Occipital lobe (tissue), 2 donors: ENCODE measurements around the gene CIITA. TPM values are rescaled to one million over a fixed set of nuclear protein-coding genes. Genes with fewer than 3 reads are reported as not detected.
A peak's percentile ranks its signal among the peaks of the same experiment; 100 is the strongest.
"Not testable (repeated sequence)": the region's sequence is repeated elsewhere in the genome, so short reads cannot be mapped to it uniquely, and the experiment has no call there.

ENCODE experiments used
- DNase-seq: peaks from one replicate; lab custom pipeline; 2025; lab: John Stamatoyannopoulos, UW
- total RNA-seq: library from RNA; depleted of rRNA; stranded (reverse); fragments of >200 nt; gene quantifications from one replicate; pipeline ENCODE4 v1.2.3, GENCODE V29; 2014

CIITA gene
- total RNA-seq, 1 donor from 2014 or later = 0.47 TPM

DNA sequence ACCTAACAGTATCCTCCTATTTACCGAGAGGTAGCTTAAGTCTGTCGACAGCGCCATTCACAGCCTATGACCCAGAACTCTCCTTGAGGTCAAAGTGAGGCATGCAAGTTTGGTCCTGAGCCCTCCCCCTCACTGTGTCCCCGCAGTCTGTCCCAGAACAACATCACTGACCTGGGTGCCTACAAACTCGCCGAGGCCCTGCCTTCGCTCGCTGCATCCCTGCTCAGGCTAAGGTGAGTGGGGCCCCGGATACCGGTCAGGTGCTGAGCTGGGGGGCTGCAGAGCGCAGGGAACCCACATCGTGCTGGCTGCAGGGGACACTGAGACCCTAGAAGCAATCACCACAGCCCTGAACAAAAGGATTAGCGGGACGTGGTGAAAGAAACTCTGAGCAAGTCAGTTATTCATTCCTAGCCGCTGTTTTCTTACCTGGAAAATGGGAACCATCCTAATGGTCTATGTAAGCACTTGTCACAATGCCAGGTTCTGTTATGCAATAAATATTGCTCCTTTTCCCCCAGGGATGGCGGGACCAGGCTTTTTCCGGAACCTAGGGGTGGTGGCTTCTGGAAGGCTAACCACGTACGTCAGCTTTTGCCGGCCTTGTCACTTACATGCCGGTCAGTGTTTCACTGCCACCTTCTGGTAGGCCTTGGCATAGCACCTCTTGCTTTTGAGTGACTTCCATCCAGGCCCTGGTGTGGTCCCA is 41.4 kb downstream of the CIITA start:
- DNase-seq = peak; percentile 73

- no peak for DNase-seq
These were observed 42.0 kb downstream of the CIITA start for GRCh38 chr16:10919003-10919351.

DNA sequence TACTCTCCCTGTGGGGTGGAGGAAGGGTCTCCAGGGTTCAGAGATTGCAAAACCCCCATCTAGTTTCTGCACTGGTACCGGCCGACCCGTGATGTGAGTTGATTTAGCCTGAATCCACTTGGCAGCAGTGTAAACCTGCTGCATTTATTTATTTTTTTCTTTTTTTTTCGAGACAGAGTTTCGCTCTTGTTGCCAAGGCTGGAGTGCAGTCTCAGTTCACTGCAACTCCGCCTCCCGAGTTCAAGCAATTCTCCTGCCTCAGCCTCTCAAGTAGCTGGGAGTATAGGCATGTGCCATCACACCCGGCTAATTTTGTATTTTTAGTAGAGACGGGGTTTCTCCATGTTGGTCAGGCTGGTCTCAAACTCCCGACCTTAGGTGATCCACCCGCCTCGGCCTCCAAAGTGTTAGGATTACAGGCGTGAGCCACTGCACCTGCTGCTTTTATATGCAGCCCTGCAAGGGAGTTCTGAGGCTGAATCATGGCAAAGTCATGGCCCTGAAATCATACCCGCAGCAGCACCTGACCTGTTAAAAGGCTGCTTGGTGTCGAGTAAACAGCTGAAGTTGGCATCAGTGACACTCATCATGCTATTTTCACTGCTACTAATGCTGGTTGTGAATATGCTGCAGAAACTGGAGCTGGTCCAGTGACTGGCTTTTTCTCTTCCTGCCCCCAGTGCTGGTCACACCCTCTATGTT is 43.9 kb downstream of the CIITA start:
- DNase-seq = no peak

- no peak for DNase-seq
These were observed 44.7 kb downstream of the CIITA start for GRCh38 chr16:10921536-10922327.

DNA sequence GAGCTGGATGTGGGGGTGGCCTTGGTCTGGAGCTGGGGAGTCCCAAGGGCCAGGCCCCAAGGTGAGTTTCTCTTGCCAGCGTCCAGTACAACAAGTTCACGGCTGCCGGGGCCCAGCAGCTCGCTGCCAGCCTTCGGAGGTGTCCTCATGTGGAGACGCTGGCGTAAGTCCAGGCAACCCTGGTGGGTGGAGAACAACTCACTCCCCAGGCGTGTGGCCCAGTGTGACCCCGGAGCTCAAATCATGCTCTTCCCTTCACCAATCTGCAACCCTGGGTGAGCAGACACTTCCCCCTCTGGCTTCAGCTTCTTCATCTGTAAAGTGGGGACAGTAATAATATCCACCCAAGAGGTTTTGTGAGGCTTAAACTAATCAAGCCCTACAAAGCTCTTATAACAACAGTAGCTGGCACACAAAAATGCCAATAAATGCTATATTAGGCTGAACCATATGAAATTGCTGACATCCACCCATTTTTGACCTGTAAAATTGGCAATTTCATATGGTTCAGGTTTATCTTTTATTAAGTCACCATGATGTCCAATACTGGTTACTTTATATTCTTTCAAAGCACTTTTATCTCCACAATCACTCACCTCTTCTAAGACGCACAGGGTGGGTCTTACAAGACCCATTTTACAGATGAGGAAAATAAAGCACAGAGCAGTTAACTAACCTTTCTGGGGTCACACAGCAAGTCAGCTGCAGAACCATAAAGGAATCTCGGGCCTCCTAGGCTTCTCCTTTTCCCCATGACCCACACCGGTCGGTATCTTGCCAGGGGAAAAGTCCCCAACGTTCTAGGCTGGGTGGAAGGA is 45.5 kb downstream of the CIITA start:
- DNase-seq = no peak

GRCh38 chr16:10923146-10923649 is 46.2 kb downstream of the CIITA start:
- DNase-seq = no peak

DNA sequence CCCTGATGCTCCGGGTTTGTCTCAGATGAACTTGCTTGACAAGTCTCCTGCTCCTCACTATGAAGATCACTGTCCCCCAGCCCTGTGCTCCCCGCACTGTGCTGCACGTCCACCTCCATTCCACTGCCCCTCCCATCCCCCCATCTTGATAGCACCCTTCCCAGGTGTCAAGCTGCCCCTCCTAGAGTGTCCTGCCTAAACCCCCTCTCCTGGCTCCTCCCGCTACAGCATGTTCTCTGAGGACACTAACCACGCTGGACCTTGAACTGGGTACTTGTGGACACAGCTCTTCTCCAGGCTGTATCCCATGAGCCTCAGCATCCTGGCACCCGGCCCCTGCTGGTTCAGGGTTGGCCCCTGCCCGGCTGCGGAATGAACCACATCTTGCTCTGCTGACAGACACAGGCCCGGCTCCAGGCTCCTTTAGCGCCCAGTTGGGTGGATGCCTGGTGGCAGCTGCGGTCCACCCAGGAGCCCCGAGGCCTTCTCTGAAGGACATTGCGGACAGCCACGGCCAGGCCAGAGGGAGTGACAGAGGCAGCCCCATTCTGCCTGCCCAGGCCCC is 46.7 kb downstream of the CIITA start:
- DNase-seq = no peak

GRCh38 chr16:10925285-10925684 is 48.3 kb downstream of the CIITA start:
- not testable (repeated sequence) for DNase-seq

GRCh38 chr16:10926094-10926493 is 49.1 kb downstream of the CIITA start:
- no peak for DNase-seq

GRCh38 chr16:10926867-10927266 is 49.9 kb downstream of the CIITA start:
- DNase-seq = no peak

DNA sequence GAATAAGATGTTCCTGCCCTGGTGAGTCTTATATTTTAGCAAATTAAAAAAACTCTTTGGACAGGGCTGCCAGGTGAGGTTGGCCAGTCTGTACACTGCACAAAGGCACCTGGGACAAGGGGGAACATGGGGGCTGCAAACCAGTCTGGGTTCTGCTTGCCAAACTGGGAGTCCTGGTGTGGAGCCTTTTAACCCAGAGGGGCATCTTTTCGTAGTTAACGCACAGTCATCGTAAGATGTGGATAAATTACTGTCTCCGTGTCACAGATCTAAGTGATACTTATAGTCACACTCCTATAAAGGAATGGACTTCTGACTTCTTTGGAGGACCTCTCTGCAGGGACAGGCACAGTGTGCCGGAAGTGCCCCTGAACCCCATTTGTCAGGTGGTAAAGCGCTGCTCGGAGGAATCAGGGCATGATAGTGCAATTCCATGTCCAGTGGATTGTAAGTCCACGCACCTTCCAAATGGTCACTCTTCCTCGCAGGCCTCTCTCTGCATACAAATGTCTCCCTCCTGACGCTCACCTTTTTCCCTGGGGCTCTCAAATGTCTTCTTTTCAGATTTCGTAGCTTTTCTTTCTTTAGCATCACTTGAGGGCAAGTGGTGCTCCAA is 50.6 kb downstream of the CIITA start:
- DNase-seq = no peak

- DNase-seq = not testable (repeated sequence)
These were observed 52.1 kb downstream of the CIITA start for GRCh38 chr16:10929097-10929496.

DNA sequence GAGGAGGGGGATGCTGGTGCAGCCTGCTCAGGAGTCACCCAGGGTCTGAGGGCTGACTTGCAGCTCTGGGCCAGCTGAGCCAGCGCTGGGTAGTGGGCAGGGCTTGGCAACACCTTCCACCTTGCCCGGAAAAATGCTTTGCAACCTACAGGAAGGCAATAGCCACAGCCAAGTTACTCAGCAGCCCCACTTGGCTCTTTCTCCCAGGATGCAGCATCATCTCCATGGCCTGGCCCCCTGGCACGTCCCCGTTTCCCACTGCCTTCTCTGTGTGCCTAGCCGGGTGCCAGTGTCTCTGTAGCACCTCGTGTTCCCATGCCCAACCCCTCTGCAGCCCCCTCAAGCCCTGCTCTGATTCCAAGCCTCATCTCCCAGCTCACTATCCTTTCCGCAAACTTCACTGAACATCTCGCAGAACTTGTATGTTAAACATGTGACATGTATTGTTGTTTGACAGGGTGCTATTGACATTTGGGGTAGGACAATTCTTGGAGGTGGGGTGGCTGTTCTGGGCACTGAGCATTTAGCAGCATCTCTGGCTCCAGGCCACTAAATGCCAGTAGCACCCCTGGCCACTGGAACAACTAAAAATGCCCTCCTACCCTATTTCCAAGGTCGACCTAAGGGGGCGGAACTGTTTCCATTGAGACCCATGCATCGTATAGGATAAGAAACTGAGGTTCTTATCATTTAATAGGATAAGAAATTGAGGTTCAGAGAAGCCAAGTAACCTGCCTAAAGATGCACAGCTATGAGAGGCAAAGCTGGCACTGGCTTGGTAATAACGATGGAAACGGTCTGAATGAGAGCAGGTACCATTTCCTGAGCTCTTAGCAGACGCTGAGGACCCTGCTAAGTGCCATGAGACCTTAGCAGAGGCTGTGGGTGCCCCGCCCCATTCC is 53.1 kb downstream of the CIITA start:
- no peak for DNase-seq

DNA sequence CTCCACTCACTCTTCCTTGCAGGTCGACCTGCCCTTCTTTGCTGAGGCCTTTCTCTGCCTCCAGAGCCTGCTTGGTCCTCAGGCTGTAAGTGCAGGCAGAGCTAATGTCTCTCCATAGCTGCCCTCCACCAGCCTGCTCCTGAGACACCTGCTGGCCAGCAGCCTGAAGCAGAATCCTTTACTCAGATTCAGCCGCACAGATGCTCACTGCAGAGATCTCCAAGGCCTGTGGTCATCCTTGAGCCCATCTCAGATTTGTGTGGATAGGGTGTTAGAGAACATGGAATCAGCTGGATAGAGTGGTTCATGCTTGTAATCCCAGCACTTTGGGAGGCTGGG is 53.7 kb downstream of the CIITA start:
- DNase-seq = no peak

- DNase-seq = no peak
These were observed 54.1 kb downstream of the CIITA start for GRCh38 chr16:10931134-10931533.

DNA sequence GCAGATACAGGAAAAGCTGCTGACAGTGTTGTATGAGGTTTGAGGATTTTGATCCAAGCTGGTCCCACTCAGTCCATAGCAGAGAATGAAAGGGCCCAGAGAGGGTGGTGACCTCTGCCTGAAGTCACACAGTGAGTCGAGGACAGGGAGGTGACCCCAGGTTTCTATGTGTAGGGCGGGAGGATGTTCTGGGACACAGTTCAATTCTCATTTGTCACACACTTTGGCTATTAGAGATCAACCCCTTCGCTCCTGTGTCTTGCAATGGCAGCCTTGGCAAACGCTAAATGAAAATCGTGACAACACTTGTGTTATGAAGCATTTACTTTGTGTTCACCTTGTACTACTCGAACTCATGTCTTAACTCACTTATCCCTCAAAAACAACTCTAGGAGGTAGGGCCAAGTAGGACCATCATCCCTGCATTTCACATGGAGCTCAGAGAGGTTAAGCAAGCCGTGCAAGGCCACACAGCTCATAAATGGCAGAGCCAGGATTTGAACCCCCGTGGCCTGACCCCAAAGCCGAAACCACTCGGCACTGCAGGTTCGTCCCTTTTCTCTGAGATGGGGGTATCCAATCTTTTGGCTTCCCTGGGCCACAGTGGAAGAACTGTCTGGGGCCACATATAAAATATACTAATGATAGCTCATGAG is 55.1 kb downstream of the CIITA start:
- DNase-seq = no peak

DNA sequence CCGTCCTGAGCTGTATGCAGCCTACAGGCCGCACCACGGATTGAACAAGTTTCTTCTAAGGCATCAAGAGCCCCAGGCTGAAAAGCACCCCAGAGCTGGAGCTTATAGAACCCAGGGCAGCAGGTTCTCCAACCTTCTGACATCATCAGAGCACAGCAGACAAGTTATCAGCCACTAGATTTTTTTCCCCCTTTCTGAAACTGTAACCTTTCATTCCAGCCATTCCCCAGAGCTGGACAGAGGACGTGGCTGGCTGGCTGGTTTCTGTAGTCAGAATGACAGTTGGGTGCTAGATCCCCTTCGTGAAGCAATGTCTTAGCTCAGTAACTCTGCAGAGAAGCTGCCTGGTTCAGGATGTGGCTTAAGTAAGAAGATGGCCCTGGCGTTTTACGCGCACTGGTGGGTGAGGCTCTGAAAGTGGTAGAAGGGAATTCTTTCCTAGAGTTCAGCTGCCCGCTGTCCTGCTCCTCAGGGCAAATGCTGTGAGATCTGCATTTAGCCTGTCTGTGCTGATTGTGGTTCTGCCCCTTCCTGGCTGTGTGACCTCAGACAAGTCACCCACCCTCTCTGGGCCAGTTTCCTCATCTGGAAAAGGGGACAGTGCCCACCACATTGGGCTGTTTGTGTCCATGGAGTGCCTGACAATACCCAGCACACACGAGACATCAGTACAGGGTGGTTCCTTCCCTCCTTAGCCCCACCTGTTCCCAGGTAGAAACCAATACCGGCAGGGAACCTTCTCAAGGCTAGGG is 56.1 kb downstream of the CIITA start:
- DNase-seq = no peak

DNA sequence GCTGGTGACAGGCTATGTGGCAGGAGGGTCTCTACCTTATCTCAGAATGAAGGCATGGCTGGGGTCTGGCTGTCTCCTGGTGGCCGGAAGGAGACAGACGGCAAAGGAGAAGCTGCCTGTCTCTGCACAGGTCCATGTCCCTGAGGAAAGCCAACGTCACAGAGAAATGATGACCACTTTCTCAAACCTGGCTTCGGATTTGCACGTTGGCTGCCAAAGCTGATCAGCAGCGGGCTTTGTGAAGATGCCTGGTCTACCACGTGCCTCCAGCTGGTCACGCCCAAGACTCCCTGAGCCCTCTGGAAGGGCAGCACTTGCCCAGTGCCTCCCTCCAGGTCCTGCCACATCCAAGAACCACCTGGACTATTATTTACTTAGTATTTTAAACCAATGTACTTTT is 56.9 kb downstream of the CIITA start:
- no peak for DNase-seq
